ENCODE measurements around the gene FAM13A.

The FAM13A gene

DNA sequence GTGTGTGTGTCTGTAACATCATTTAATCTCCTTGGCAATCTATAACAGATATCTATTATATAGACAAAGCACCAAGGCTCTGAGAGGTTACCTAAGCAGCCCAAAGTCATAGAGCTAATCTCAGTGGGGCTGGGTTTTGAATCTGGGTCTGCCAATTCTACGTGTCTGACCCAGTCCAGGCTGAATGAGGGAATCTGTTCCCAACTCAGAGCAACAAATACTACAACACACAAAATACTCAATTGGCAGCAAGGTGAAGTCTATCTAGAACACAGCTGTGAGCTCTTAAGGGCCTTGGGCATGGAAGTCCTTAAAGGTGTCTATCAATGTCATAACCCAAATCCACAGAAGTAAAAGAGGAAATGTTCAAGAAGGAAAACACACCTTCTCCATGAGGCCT, 311.8 kb downstream of the FAM13A start:
- in situ Hi-C loops (cut with HindIII; ENCODE audit: low pct_ligation_motif_present, low sequenced_read_pairs): no loop called here

DNA sequence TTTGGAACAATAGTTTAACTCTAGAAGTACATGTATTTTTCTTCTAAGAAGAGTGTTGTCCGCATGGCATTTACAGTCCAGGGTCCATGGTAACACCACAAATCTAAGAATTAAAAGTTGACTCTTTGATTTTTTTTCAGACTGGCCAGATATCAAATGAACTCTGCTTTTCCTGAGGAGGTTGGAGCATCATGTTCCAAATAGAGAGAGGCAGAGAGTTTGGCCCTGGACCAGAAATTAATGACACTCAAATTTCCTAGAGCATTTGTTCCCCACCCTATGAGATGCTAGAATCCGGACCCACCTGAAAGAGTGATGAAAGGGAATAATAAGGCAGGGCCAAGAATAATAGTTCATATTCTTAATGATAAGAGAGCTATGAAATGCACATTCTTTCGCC, 312.4 kb downstream of the FAM13A start:
- no peak overlapping the region for H3K4me3 ChIP-seq (ENCODE audit: low read depth, low read length)
- H3K36me3 ChIP-seq (replicated peaks): peaks cover 17% of the 10 kb centered on the region
- TF ChIP-seq, protein P1, sequence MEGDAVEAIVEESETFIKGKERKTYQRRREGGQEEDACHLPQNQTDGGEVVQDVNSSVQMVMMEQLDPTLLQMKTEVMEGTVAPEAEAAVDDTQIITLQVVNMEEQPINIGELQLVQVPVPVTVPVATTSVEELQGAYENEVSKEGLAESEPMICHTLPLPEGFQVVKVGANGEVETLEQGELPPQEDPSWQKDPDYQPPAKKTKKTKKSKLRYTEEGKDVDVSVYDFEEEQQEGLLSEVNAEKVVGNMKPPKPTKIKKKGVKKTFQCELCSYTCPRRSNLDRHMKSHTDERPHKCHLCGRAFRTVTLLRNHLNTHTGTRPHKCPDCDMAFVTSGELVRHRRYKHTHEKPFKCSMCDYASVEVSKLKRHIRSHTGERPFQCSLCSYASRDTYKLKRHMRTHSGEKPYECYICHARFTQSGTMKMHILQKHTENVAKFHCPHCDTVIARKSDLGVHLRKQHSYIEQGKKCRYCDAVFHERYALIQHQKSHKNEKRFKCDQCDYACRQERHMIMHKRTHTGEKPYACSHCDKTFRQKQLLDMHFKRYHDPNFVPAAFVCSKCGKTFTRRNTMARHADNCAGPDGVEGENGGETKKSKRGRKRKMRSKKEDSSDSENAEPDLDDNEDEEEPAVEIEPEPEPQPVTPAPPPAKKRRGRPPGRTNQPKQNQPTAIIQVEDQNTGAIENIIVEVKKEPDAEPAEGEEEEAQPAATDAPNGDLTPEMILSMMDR (IDR thresholded peaks at IDR 0.05; ENCODE audit: low read depth, low read length, missing control alignments): no peak
- no peaks in the 10 kb centered on the region for H3K27me3 ChIP-seq (replicated peaks)
- no peak overlapping the region for H3K27ac ChIP-seq
- DNase-seq: no peak
- in situ Hi-C loops (cut with HindIII; ENCODE audit: low pct_ligation_motif_present, low sequenced_read_pairs): no loop called here

More for the DNA sequence above, 311.8 kb downstream of the FAM13A start:
- H3K4me3 ChIP-seq (ENCODE audit: low read depth, low read length): no peak overlapping the region
- no peak for DNase-seq
- TF ChIP-seq, protein P1 (IDR thresholded peaks at IDR 0.05; ENCODE audit: low read depth, low read length, missing control alignments): no peak
- H3K36me3 ChIP-seq (replicated peaks): peaks cover 22% of the 10 kb centered on the region
- no peaks in the 10 kb centered on the region for H3K27me3 ChIP-seq (replicated peaks)
- H3K27ac ChIP-seq: no peak overlapping the region

DNA sequence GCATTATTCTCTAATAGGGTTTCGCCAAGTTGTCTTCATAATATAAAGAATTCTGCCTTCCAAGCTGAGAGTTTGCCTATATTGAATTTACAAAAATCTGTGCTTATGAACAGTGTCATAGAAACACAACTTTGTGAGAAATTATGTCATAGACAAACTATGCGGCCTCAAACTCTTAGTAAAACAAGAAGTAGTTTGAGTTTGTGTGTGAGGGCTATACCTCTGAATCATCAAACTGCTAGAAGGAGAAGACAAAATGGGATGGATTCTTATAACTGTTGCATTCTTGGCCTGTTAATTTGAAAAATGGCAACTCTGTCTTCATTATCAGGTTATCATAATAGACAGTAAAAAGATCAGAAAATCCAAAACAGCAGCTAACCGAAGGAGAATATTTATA, 313.3 kb downstream of the FAM13A start:
- Histone ChIP-seq H3K36me3 (replicated peaks) (peaks cover 12% of the 10 kb centered on the region), H3K27ac (peak overlapping the region; percentile 82), H3K4me3 (ENCODE audit: low read depth, low read length) (no peak overlapping the region), H3K27me3 (replicated peaks) (no peaks in the 10 kb centered on the region)
- in situ Hi-C loops (cut with HindIII; ENCODE audit: low pct_ligation_motif_present, low sequenced_read_pairs): no loop called here
- peak; percentile 72 for DNase-seq
- TF ChIP-seq, protein P1 (IDR thresholded peaks at IDR 0.05; ENCODE audit: low read depth, low read length, missing control alignments): no peak

DNA sequence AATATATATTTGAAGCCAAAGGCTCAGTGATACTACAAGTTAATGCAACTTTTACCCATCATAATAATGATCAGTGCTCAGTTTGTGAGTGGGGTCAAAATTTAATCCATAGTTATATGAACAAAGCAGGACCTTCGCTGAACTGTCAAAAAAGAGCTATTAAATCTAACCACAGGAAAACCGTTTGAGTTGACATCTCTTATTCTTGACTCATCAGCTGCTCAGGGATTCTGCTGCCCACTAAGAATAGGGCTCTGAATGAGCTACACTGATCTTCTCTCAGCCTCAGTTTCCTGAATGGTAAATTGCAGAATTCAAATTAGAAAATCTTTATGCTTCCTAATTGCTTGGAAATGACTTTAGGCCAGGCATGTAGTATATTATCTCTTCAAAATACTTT, 314.4 kb downstream of the FAM13A start:
- H3K27me3 ChIP-seq (replicated peaks): no peaks in the 10 kb centered on the region
- no peak overlapping the region for H3K4me3 ChIP-seq (ENCODE audit: low read depth, low read length)
- TF ChIP-seq, protein P1 (IDR thresholded peaks at IDR 0.05; ENCODE audit: low read depth, low read length, missing control alignments): no peak
- in situ Hi-C loops (cut with HindIII; ENCODE audit: low pct_ligation_motif_present, low sequenced_read_pairs): no loop called here
- H3K27ac ChIP-seq: no peak overlapping the region
- peaks cover 10% of the 10 kb centered on the region for H3K36me3 ChIP-seq (replicated peaks)
- peak; percentile 8 for DNase-seq

DNA sequence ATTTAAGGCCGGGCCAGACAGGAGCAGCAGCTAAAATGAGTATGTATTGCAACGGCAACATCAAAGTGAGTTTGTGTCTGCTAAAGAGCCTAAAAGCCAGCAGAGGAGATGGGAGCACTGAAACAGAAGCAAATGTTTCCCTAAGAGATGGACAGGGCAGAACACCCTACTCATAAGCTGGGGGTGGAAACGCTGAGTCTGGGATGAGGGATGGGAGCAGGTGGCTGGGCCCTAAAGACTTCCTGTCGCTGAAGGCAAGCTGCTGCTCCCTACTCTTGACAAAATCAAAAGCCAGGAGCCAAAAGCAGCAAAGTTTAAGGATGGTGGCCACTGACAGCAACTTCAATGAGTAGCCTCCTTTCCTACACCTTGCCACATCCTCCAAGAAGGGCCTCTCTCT, 318.8 kb downstream of the FAM13A start:
- H3K4me3 ChIP-seq (ENCODE audit: low read depth, low read length): no peak overlapping the region
- TF ChIP-seq, protein P1 (IDR thresholded peaks at IDR 0.05; ENCODE audit: low read depth, low read length, missing control alignments): no peak
- no peak for DNase-seq
- in situ Hi-C loops (cut with HindIII; ENCODE audit: low pct_ligation_motif_present, low sequenced_read_pairs): no loop called here
- H3K27me3 ChIP-seq (replicated peaks): no peaks in the 10 kb centered on the region
- no peak overlapping the region for H3K27ac ChIP-seq
- peaks cover 8% of the 10 kb centered on the region for H3K36me3 ChIP-seq (replicated peaks)

DNA sequence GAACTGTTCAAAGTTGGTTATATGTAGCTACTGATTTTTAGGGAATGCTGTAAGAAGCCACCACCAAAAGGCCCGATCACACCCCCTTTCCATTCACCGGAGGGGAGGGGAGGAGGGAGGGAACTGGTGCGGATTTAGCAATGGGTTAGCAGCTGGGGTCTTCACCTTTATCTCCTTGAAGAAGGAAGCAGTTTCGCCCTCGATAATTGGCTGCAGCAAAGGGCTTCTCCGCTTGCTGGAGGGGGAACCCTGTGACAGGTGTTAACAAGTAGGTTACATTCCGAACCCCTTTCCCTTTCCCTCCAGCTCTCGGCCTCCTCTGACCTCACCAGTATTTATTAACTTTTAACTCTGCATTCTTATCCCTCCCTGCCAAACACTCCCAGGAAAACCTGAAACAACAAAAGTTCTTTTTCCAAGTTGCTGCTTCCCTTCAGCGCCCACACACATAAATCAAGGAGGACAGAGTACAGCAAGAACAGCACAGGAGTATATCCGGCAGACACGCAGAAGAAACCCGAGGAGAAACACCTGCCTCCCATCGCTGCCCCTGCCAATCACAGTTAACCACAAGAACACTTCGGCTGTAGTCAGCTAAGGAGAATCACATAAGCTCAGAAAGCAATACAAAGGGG, 319.6 kb downstream of the FAM13A start:
- no peak overlapping the region for H3K27ac ChIP-seq
- no peak for DNase-seq
- H3K4me3 ChIP-seq (ENCODE audit: low read depth, low read length): no peak overlapping the region
- H3K27me3 ChIP-seq (replicated peaks): no peaks in the 10 kb centered on the region
- TF ChIP-seq, protein P1 (IDR thresholded peaks at IDR 0.05; ENCODE audit: low read depth, low read length, missing control alignments): no peak
- in situ Hi-C loops (cut with HindIII; ENCODE audit: low pct_ligation_motif_present, low sequenced_read_pairs): no loop called here
- peaks cover 8% of the 10 kb centered on the region for H3K36me3 ChIP-seq (replicated peaks)
